ENCODE measurements around the gene FRMD5. TPM values are rescaled to one million over a fixed set of nuclear protein-coding genes. Genes with fewer than 3 reads are reported as not detected.

Gene FRMD5
- total and polyA plus RNA-seq, 3 experiments from 2014 or later: 0.28 to 0.44 (median 0.37) TPM

- Mint-ChIP-seq H3K36me3 (no peaks in the 10 kb centered on the region), H3K27ac (no peak overlapping the region), H3K27me3 (peaks cover 9 to 10% of the 10 kb centered on the region in 2 donors), H3K9me3 (no peaks in the 10 kb centered on the region), H3K4me1 (no peaks in the 10 kb centered on the region), H3K4me3 (no peak overlapping the region)
- ChIA-PET CTCF (no interaction called here), POLR2A (no interaction called here)
- DNase-seq: no peak
- no peaks in the 10 kb centered on the region for H3K36me3 ChIP-seq (ENCODE audit: insufficient read depth, low read length)
- H3K27me3 ChIP-seq (ENCODE audit: insufficient read depth, low read length, poor library complexity, severe bottlenecking): no peaks in the 10 kb centered on the region
- H3K27ac ChIP-seq (ENCODE audit: low read depth, low read length): no peak overlapping the region
- no peaks in the 10 kb centered on the region for H3K9me3 ChIP-seq (ENCODE audit: low read length)
- no peak overlapping the region for H3K4me3 ChIP-seq (ENCODE audit: low read length)
- H3K4me1 ChIP-seq (ENCODE audit: insufficient read depth, low read length): no peaks in the 10 kb centered on the region
These were observed 57.3 kb downstream of the FRMD5 start for GRCh38 chr15:44137750-44138149.

GRCh38 chr15:44136991-44137477 lies 58.0 kb downstream of the FRMD5 start:
- H3K9me3 ChIP-seq (ENCODE audit: low read length): no peaks in the 10 kb centered on the region
- ChIA-PET CTCF (interaction anchor here (0.6 kb wide), 1 partner anchor 11 kb away, joined by 3 read pairs; no protein-coding TSS in a partner anchor), POLR2A (no interaction called here)
- no peak overlapping the region for H3K27ac ChIP-seq (ENCODE audit: low read depth, low read length)
- no peak overlapping the region for H3K4me3 Mint-ChIP-seq
- no peak overlapping the region for H3K27ac Mint-ChIP-seq
- no peaks in the 10 kb centered on the region for H3K4me1 ChIP-seq (ENCODE audit: insufficient read depth, low read length)
- no peaks in the 10 kb centered on the region for H3K36me3 ChIP-seq (ENCODE audit: insufficient read depth, low read length)
- peaks cover 10 to 12% of the 10 kb centered on the region in 2 donors for H3K27me3 Mint-ChIP-seq
- no peaks in the 10 kb centered on the region for H3K27me3 ChIP-seq (ENCODE audit: insufficient read depth, low read length, poor library complexity, severe bottlenecking)
- no peaks in the 10 kb centered on the region for H3K36me3 Mint-ChIP-seq
- H3K4me3 ChIP-seq (ENCODE audit: low read length): no peak overlapping the region
- DNase-seq: no peak
- H3K4me1 Mint-ChIP-seq: no peaks in the 10 kb centered on the region
- no peaks in the 10 kb centered on the region for H3K9me3 Mint-ChIP-seq

GRCh38 chr15:44132057-44132456 lies 63.0 kb downstream of the FRMD5 start:
- Mint-ChIP-seq H3K27ac (no peak overlapping the region), H3K36me3 (no peaks in the 10 kb centered on the region), H3K4me1 (no peaks in the 10 kb centered on the region), H3K9me3 (no peaks in the 10 kb centered on the region), H3K4me3 (no peak overlapping the region), H3K27me3 (peaks cover 11 to 41% of the 10 kb centered on the region in 2 donors)
- Histone ChIP-seq H3K27me3 (ENCODE audit: insufficient read depth, low read length, poor library complexity, severe bottlenecking) (no peaks in the 10 kb centered on the region), H3K4me1 (ENCODE audit: insufficient read depth, low read length) (no peaks in the 10 kb centered on the region), H3K36me3 (ENCODE audit: insufficient read depth, low read length) (no peaks in the 10 kb centered on the region), H3K4me3 (ENCODE audit: low read length) (no peak overlapping the region), H3K27ac (ENCODE audit: low read depth, low read length) (no peak overlapping the region), H3K9me3 (ENCODE audit: low read length) (no peaks in the 10 kb centered on the region)
- ChIA-PET POLR2A (no interaction called here), CTCF (no interaction called here)
- no peak for DNase-seq

GRCh38 chr15:44130778-44131177 lies 64.3 kb downstream of the FRMD5 start:
- Mint-ChIP-seq H3K4me3 (no peak overlapping the region), H3K27me3 (peaks cover 11 to 41% of the 10 kb centered on the region in 2 donors), H3K27ac (no peak overlapping the region), H3K36me3 (no peaks in the 10 kb centered on the region), H3K4me1 (no peaks in the 10 kb centered on the region), H3K9me3 (no peaks in the 10 kb centered on the region)
- Histone ChIP-seq H3K4me1 (ENCODE audit: insufficient read depth, low read length) (no peaks in the 10 kb centered on the region), H3K27me3 (ENCODE audit: insufficient read depth, low read length, poor library complexity, severe bottlenecking) (no peaks in the 10 kb centered on the region), H3K36me3 (ENCODE audit: insufficient read depth, low read length) (no peaks in the 10 kb centered on the region), H3K4me3 (ENCODE audit: low read length) (no peak overlapping the region), H3K9me3 (ENCODE audit: low read length) (no peaks in the 10 kb centered on the region), H3K27ac (ENCODE audit: low read depth, low read length) (no peak overlapping the region)
- DNase-seq: no peak
- ChIA-PET CTCF (no interaction called here), POLR2A (no interaction called here)

GRCh38 chr15:44129911-44130310 lies 65.2 kb downstream of the FRMD5 start:
- H3K9me3 ChIP-seq (ENCODE audit: low read length): no peaks in the 10 kb centered on the region
- H3K4me1 ChIP-seq (ENCODE audit: insufficient read depth, low read length): no peaks in the 10 kb centered on the region
- no peak overlapping the region for H3K27ac Mint-ChIP-seq
- POLR2A ChIA-PET: no interaction called here
- no peaks in the 10 kb centered on the region for H3K4me1 Mint-ChIP-seq
- H3K36me3 Mint-ChIP-seq: no peaks in the 10 kb centered on the region
- no peak overlapping the region for H3K4me3 ChIP-seq (ENCODE audit: low read length)
- H3K27me3 ChIP-seq (ENCODE audit: insufficient read depth, low read length, poor library complexity, severe bottlenecking): no peaks in the 10 kb centered on the region
- H3K36me3 ChIP-seq (ENCODE audit: insufficient read depth, low read length): no peaks in the 10 kb centered on the region
- no peak overlapping the region for H3K27ac ChIP-seq (ENCODE audit: low read depth, low read length)
- no peaks in the 10 kb centered on the region for H3K9me3 Mint-ChIP-seq
- CTCF ChIA-PET: no interaction called here
- peaks cover 11 to 42% of the 10 kb centered on the region in 2 donors for H3K27me3 Mint-ChIP-seq
- no peak for DNase-seq
- H3K4me3 Mint-ChIP-seq: no peak overlapping the region

- no peaks in the 10 kb centered on the region for H3K36me3 Mint-ChIP-seq
- CTCF ChIA-PET: no interaction called here
These were observed 66.6 kb downstream of the FRMD5 start for GRCh38 chr15:44128443-44128842.

GRCh38 chr15:44125879-44126278 lies 69.2 kb downstream of the FRMD5 start:
- no peak overlapping the region for H3K27ac Mint-ChIP-seq
- no peaks in the 10 kb centered on the region for H3K36me3 Mint-ChIP-seq
- H3K27ac ChIP-seq (ENCODE audit: low read depth, low read length): no peak overlapping the region
- no peaks in the 10 kb centered on the region for H3K4me1 ChIP-seq (ENCODE audit: insufficient read depth, low read length)
- ChIA-PET POLR2A (no interaction called here), CTCF (no interaction called here)
- no peaks in the 10 kb centered on the region for H3K36me3 ChIP-seq (ENCODE audit: insufficient read depth, low read length)
- peaks cover 7 to 28% of the 10 kb centered on the region in 2 donors for H3K27me3 Mint-ChIP-seq
- no peak for DNase-seq
- no peaks in the 10 kb centered on the region for H3K9me3 ChIP-seq (ENCODE audit: low read length)
- no peaks in the 10 kb centered on the region for H3K9me3 Mint-ChIP-seq
- H3K4me3 Mint-ChIP-seq: no peak overlapping the region
- no peaks in the 10 kb centered on the region for H3K4me1 Mint-ChIP-seq
- H3K27me3 ChIP-seq (ENCODE audit: insufficient read depth, low read length, poor library complexity, severe bottlenecking): no peaks in the 10 kb centered on the region
- no peak overlapping the region for H3K4me3 ChIP-seq (ENCODE audit: low read length)

More at GRCh38 chr15:44128443-44128842, 66.6 kb downstream of the FRMD5 start:
- POLR2A ChIA-PET: no interaction called here
- Histone ChIP-seq H3K4me1 (ENCODE audit: insufficient read depth, low read length) (no peaks in the 10 kb centered on the region), H3K36me3 (ENCODE audit: insufficient read depth, low read length) (no peaks in the 10 kb centered on the region), H3K27ac (ENCODE audit: low read depth, low read length) (no peak overlapping the region), H3K9me3 (ENCODE audit: low read length) (no peaks in the 10 kb centered on the region), H3K27me3 (ENCODE audit: insufficient read depth, low read length, poor library complexity, severe bottlenecking) (no peaks in the 10 kb centered on the region), H3K4me3 (ENCODE audit: low read length) (no peak overlapping the region)
- Mint-ChIP-seq H3K4me1 (no peaks in the 10 kb centered on the region), H3K27me3 (peaks cover 13 to 36% of the 10 kb centered on the region in 2 donors), H3K9me3 (no peaks in the 10 kb centered on the region), H3K4me3 (no peak overlapping the region), H3K27ac (no peak overlapping the region)
- no peak for DNase-seq

GRCh38 chr15:44102675-44103254 lies 92.3 kb downstream of the FRMD5 start:
- CTCF ChIA-PET: no interaction called here
- Mint-ChIP-seq H3K4me1 (no peaks in the 10 kb centered on the region), H3K36me3 (no peaks in the 10 kb centered on the region), H3K27ac (no peak overlapping the region), H3K27me3 (peaks cover 2 to 29% of the 10 kb centered on the region in 2 donors), H3K9me3 (no peaks in the 10 kb centered on the region), H3K4me3 (no peak overlapping the region)
- Histone ChIP-seq H3K4me1 (ENCODE audit: insufficient read depth, low read length) (no peaks in the 10 kb centered on the region), H3K4me3 (ENCODE audit: low read length) (no peak overlapping the region), H3K36me3 (ENCODE audit: insufficient read depth, low read length) (no peaks in the 10 kb centered on the region), H3K27ac (ENCODE audit: low read depth, low read length) (no peak overlapping the region), H3K27me3 (ENCODE audit: insufficient read depth, low read length, poor library complexity, severe bottlenecking) (peaks cover 4% of the 10 kb centered on the region), H3K9me3 (ENCODE audit: low read length) (no peaks in the 10 kb centered on the region)
- POLR2A ChIA-PET: no interaction called here
- DNase-seq: no peak
